GM12864 (cell line): Measurements from ENCODE around the gene ZBTB24.

Experiments
- DNase-seq: peaks from one replicate; pipeline ENCODE4 v3.0.0-alpha.2; 2011; ENCODE audit warnings: low read depth
- H3K4me3 ChIP-seq: 2 replicates; pipeline ENCODE4 v1.5.1; 2011; ENCODE audit warnings: mild to moderate bottlenecking, low read depth, low read length, control low read depth
- CTCF ChIP-seq: IDR thresholded peaks from 2 replicates; pipeline ENCODE4 v1.5.1; 2011; ENCODE audit warnings: low read depth, mild to moderate bottlenecking, moderate library complexity, low read length, control low read depth, inconsistent platforms; ENCODE audit errors: missing control alignments

Gene ZBTB24

GRCh38 chr6:109508166-109508860, 25.3 kb upstream of the ZBTB24 start:
- TF ChIP-seq CTCF = no peak
- no peak overlapping the region for H3K4me3 ChIP-seq
- DNase-seq = no peak

GRCh38 chr6:109507490-109508072, 24.6 kb upstream of the ZBTB24 start:
- no peak overlapping the region for H3K4me3 ChIP-seq
- TF ChIP-seq CTCF = no peak

GRCh38 chr6:109506841-109507240, 23.8 kb upstream of the ZBTB24 start:
- no peak overlapping the region for H3K4me3 ChIP-seq
- TF ChIP-seq CTCF = no peak
- no peak for DNase-seq

More at GRCh38 chr6:109507490-109508072, 24.6 kb upstream of the ZBTB24 start:
- DNase-seq = no peak

- H3K4me3 ChIP-seq = no peak overlapping the region
- TF ChIP-seq CTCF = no peak
- no peak for DNase-seq
Observed at GRCh38 chr6:109506314-109506713, 23.3 kb upstream of the ZBTB24 start.

GRCh38 chr6:109503327-109504224, 20.6 kb upstream of the ZBTB24 start:
- no peak for DNase-seq
- TF ChIP-seq CTCF = no peak
- no peak overlapping the region for H3K4me3 ChIP-seq

GRCh38 chr6:109498936-109499335, 15.9 kb upstream of the ZBTB24 start:
- DNase-seq = no peak
- no peak for TF ChIP-seq CTCF
- no peak overlapping the region for H3K4me3 ChIP-seq
